ENCODE measurements around the gene AKR1C8.

- TF ChIP-seq POLR2AphosphoS5 (IDR thresholded peaks at IDR 0.05; ENCODE audit: insufficient read depth in 1 of 2, low read depth in 1 of 2) (no peak), CTCF (IDR thresholded peaks at IDR 0.05) (no peak)
Observed at GRCh38 chr10:5159126-5159525, 25.8 kb downstream of the AKR1C8 start.
